Type B pancreatic cell (in vitro differentiated cells): Measurements from ENCODE around the gene GRIN2A. TPM values are rescaled to one million over a fixed set of nuclear protein-coding genes. Genes with fewer than 3 reads are reported as not detected.

Experiments
- DNase-seq: peaks from one replicate; pipeline ENCODE4 v3.0.0; 2021; ENCODE audit warnings: mixed read lengths; ENCODE audit not compliant: unreplicated experiment; ENCODE audit errors: extremely low spot score
- H3K27ac Mint-ChIP-seq: 2 replicates; pipeline ENCODE4 v1.8.0; 2021; ENCODE audit warnings: mild to moderate bottlenecking, mixed read lengths
- H3K27me3 Mint-ChIP-seq: 2 replicates; pipeline ENCODE4 v1.8.0; 2021; ENCODE audit warnings: mixed read lengths
- H3K36me3 Mint-ChIP-seq: 2 replicates; pipeline ENCODE4 v1.8.0; 2021; ENCODE audit warnings: mixed read lengths
- H3K4me1 Mint-ChIP-seq: one replicate; pipeline ENCODE4 v1.8.0; 2021; ENCODE audit warnings: mixed read lengths; ENCODE audit not compliant: unreplicated experiment
- H3K4me3 Mint-ChIP-seq: 2 replicates; pipeline ENCODE4 v1.8.0; 2021; ENCODE audit warnings: mild to moderate bottlenecking, mixed read lengths
- H3K9me3 Mint-ChIP-seq: 2 replicates; pipeline ENCODE4 v1.8.0; 2021; ENCODE audit warnings: mixed read lengths
- total RNA-seq: library from RNA; stranded (reverse); gene quantifications from 2 replicates; pipeline ENCODE4 v1.2.1, GENCODE V29; 2021; ENCODE audit warnings: low replicate concordance
- TF ChIP-seq, protein P1 (sequence below): fragments of 200-600 bp; sonication (generic); conservative IDR thresholded peaks from 2 replicates; pipeline ENCODE4 v1.5.0; 2021; ENCODE audit warnings: antibody characterized with exemption, mild to moderate bottlenecking

GRIN2A gene
- total RNA-seq, 1 donor from 2014 or later, result 7.1 TPM

DNA sequence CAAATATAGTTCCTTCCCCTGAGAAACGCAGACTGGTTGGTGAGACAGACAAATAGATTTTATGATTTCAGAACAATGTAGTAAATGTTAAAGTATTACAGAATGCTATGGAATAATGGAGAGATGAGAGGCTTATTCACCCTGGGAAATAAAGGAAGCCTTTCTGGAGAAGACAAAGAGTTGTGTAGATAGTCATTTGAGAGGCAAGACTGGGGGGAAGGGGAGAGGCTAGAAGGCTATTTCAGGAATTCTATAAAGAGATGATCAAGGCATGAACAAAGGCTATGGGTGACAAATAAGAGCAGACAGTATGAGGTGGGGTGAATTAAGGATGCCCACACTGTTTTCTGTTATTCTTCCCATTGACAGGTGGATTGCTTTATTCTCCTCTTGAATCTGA lies 211.4 kb downstream of the GRIN2A start:
- Mint-ChIP-seq H3K4me3 (no peak overlapping the region), H3K27ac (no peak overlapping the region), H3K9me3 (no peaks in the 10 kb centered on the region), H3K27me3 (peaks cover 8% of the 10 kb centered on the region), H3K4me1 (no peaks in the 10 kb centered on the region), H3K36me3 (no peaks in the 10 kb centered on the region)
- DNase-seq, result no peak
- TF ChIP-seq, protein P1, sequence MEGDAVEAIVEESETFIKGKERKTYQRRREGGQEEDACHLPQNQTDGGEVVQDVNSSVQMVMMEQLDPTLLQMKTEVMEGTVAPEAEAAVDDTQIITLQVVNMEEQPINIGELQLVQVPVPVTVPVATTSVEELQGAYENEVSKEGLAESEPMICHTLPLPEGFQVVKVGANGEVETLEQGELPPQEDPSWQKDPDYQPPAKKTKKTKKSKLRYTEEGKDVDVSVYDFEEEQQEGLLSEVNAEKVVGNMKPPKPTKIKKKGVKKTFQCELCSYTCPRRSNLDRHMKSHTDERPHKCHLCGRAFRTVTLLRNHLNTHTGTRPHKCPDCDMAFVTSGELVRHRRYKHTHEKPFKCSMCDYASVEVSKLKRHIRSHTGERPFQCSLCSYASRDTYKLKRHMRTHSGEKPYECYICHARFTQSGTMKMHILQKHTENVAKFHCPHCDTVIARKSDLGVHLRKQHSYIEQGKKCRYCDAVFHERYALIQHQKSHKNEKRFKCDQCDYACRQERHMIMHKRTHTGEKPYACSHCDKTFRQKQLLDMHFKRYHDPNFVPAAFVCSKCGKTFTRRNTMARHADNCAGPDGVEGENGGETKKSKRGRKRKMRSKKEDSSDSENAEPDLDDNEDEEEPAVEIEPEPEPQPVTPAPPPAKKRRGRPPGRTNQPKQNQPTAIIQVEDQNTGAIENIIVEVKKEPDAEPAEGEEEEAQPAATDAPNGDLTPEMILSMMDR, result no peak

DNA sequence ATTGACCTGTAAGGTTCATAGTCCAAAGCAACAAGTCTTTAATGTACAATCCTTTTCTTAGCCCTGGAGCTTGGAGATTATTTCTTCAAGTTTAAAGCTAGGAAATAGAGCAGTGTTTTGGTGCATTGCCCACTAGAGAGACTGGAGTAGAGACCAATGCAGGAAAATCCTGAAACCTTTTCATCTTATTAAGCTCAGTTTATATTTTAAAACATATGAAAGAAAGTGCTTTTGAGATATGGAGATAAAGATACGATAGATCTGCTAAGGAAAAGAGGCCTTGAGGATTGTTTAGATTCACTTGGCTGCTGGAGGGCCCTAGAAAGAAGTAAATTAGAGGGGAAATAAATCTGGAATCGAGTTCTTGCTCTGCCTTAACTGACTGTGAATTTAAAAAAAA lies 212.0 kb downstream of the GRIN2A start:
- TF ChIP-seq, protein P1, result no peak
- Mint-ChIP-seq H3K4me1 (no peaks in the 10 kb centered on the region), H3K27me3 (peaks cover 6% of the 10 kb centered on the region), H3K36me3 (no peaks in the 10 kb centered on the region), H3K4me3 (no peak overlapping the region), H3K9me3 (no peaks in the 10 kb centered on the region), H3K27ac (no peak overlapping the region)
- DNase-seq, result no peak

DNA sequence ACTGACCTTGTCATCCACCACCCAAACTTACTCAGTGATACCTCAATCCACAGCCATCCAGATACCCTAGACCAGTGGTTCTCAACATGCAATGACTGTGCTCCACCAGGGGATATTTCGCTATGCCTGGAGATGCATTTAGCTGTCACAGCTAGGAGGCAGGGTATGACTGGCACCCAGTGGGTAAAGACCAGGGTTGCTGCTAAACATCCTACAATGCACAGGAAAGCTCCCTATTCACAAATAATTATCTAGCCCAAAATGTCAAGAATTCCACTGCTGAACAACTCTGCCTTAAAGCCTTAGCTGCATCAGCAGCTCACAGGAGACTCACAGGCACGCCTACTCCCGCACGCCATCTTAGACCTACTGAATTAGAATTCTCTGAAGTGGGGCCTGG lies 212.6 kb downstream of the GRIN2A start:
- H3K9me3 Mint-ChIP-seq, result no peaks in the 10 kb centered on the region
- no peaks in the 10 kb centered on the region for H3K4me1 Mint-ChIP-seq
- no peak overlapping the region for H3K27ac Mint-ChIP-seq
- no peaks in the 10 kb centered on the region for H3K36me3 Mint-ChIP-seq
- TF ChIP-seq, protein P1, result no peak
- H3K4me3 Mint-ChIP-seq, result no peak overlapping the region
- DNase-seq, result no peak
- peaks cover 6% of the 10 kb centered on the region for H3K27me3 Mint-ChIP-seq

DNA sequence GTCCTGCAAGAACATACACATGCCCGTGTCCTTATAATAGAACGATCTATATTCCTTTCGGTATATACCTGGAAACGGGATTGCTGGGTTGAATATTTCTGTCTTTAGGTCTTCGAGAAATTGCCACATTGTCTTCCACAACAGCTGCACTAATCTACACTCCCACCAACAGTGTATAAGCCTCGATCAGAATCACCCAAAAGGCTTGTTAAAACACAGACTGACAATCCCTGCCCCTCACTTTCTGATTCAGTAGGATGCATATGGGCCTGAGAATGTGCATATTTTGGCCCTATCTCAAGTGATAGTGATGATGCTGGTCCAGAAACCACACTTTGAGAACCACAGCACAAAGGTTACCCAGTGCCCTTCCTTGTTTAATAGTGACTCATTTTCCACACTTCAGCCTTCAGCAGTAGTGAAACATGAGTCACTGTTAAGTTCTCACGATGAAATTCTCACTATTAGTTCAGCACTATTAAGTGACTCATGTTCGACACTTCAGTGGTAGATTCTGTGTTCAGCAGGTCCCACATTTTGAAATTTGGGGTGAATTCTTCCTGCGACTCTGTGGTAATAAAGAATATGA lies 215.6 kb downstream of the GRIN2A start:
- H3K27ac Mint-ChIP-seq, result no peak overlapping the region
- peaks cover 11% of the 10 kb centered on the region for H3K27me3 Mint-ChIP-seq
- H3K36me3 Mint-ChIP-seq, result no peaks in the 10 kb centered on the region
- no peaks in the 10 kb centered on the region for H3K4me1 Mint-ChIP-seq
- H3K4me3 Mint-ChIP-seq, result no peak overlapping the region
- no peaks in the 10 kb centered on the region for H3K9me3 Mint-ChIP-seq
- TF ChIP-seq, protein P1, result no peak
- DNase-seq, result no peak

DNA sequence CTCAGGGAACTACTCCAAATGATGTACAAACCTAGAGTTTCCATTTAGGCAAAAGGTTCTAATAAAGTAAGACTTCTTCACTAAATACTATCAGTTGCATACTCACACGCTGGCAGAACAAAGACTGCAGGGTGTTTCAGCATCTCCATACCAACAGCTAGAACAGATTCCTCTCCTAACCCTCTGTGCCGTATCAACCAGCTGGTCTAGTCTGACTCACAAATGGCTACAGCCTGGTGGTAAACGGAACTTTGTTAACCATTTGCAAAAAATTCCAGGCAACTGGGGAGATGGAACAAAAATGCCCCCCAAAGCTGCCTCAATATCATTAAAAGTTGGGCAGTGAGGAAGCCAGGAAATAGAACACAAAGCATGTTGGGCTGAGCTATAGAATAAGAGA lies 217.1 kb downstream of the GRIN2A start:
- H3K9me3 Mint-ChIP-seq, result no peaks in the 10 kb centered on the region
- TF ChIP-seq, protein P1, result no peak
- H3K4me3 Mint-ChIP-seq, result no peak overlapping the region
- H3K27me3 Mint-ChIP-seq, result peaks cover 15% of the 10 kb centered on the region
- no peaks in the 10 kb centered on the region for H3K36me3 Mint-ChIP-seq
- H3K4me1 Mint-ChIP-seq, result no peaks in the 10 kb centered on the region
- no peak overlapping the region for H3K27ac Mint-ChIP-seq
- no peak for DNase-seq

DNA sequence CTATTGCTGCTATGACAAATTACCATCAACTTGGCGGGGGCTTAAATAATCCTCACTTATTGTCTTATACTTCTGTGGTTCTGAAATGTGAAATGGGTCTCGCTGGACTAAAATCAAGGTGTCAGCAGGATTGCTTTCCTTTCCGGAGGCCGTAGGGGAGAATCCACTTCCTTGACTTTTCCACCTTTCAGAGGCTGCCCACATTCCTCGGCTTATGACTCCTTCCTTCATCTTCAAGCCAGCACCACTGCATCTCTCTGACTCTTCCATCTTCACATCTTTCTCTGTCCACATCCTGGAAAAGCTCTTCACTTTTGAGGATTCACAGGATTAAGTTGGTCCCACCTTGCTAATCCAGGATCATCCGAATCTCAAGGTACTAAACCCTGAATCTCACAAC lies 217.8 kb downstream of the GRIN2A start:
- no peaks in the 10 kb centered on the region for H3K36me3 Mint-ChIP-seq
- H3K4me3 Mint-ChIP-seq, result no peak overlapping the region
- H3K9me3 Mint-ChIP-seq, result no peaks in the 10 kb centered on the region
- TF ChIP-seq, protein P1, result no peak
- DNase-seq, result no peak
- no peaks in the 10 kb centered on the region for H3K4me1 Mint-ChIP-seq
- peaks cover 15% of the 10 kb centered on the region for H3K27me3 Mint-ChIP-seq
- no peak overlapping the region for H3K27ac Mint-ChIP-seq
